Smooth muscle cell (in vitro differentiated cells): ENCODE results near the gene DIP2C. TPM values are rescaled to one million over a fixed set of nuclear protein-coding genes. Genes with fewer than 3 reads are reported as not detected.

Experiments
- DNase-seq: peaks from one replicate; lab custom pipeline; 2025; ENCODE audit not compliant: unreplicated experiment; lab: John Stamatoyannopoulos, UW
- H2AFZ ChIP-seq: fragments of 200-600 bp; sonication (generic); 2 replicates; pipeline ENCODE4 v1.6.0; 2016; ENCODE audit warnings: antibody characterized with exemption, low read depth, mild to moderate bottlenecking
- H3F3A ChIP-seq: fragments of 200-600 bp; sonication (generic); 2 replicates; pipeline ENCODE4 v1.6.0; 2017; ENCODE audit warnings: antibody characterized with exemption, low read depth
- H3K27ac ChIP-seq: fragments of 200-600 bp; sonication (generic); 2 replicates; pipeline ENCODE4 v1.5.1; 2016; ENCODE audit warnings: low read depth, mild to moderate bottlenecking
- H3K27me3 ChIP-seq: fragments of 200-600 bp; sonication (generic); 2 replicates; pipeline ENCODE4 v1.6.1; 2016; ENCODE audit warnings: low read depth, mild to moderate bottlenecking
- H3K36me3 ChIP-seq: fragments of 200-600 bp; sonication (generic); 2 replicates; pipeline ENCODE4 v1.5.1; 2016; ENCODE audit warnings: low read depth
- H3K4me1 ChIP-seq: fragments of 200-600 bp; sonication (generic); 2 replicates; pipeline ENCODE4 v1.5.1; 2016; ENCODE audit warnings: low read depth
- H3K4me2 ChIP-seq: fragments of 200-600 bp; sonication (generic); 2 replicates; pipeline ENCODE4 v1.6.0; 2016; ENCODE audit warnings: mild to moderate bottlenecking
- H3K4me3 ChIP-seq: fragments of 200-600 bp; sonication (generic); 2 replicates; pipeline ENCODE4 v1.5.1; 2016; ENCODE audit warnings: mild to moderate bottlenecking
- H3K79me2 ChIP-seq: fragments of 200-600 bp; sonication (generic); 2 replicates; pipeline ENCODE4 v1.6.0; 2016; ENCODE audit warnings: low read depth, mild to moderate bottlenecking
- H3K9ac ChIP-seq: fragments of 200-600 bp; sonication (generic); 2 replicates; pipeline ENCODE4 v1.6.0; 2016; ENCODE audit warnings: low read depth
- H3K9me3 ChIP-seq: fragments of 200-600 bp; sonication (generic); replicated peaks from 2 replicates; pipeline ENCODE4 v1.5.1; 2016; ENCODE audit warnings: low read depth
- H4K20me1 ChIP-seq: fragments of 200-600 bp; sonication (generic); 2 replicates; pipeline ENCODE4 v1.6.0; 2016; ENCODE audit warnings: low read depth
- WGBS: methylation state at CpG from one replicate; pipeline ENCODE4 v1.1.7; 2016; ENCODE audit warnings: low lambda C conversion rate; 5-methylcytosine and 5-hydroxymethylcytosine counted together
- polyA plus RNA-seq: library from polyadenylated mRNA; unstranded; fragments of >200 nt; fragmentation: Nextera tagmentation; extraction: Ambion mirVana; gene quantifications from 2 replicates; pipeline ENCODE4 v1.2.1, GENCODE V29; 2016
- total RNA-seq: library from RNA; depleted of rRNA; stranded (reverse); fragments of >200 nt; gene quantifications from 2 replicates; pipeline ENCODE4 v1.2.3, GENCODE V29; 2014
- TF ChIP-seq, protein P1 (sequence below): fragments of 200-600 bp; sonication (generic); IDR thresholded peaks from 2 replicates; pipeline ENCODE4 v1.5.1; 2017; ENCODE audit warnings: borderline replicate concordance, mild to moderate bottlenecking, antibody characterized with exemption; ENCODE audit not compliant: insufficient read depth, poor library complexity, severe bottlenecking

Gene DIP2C
- total and polyA plus RNA-seq, 2 experiments from 2014 or later = 14.9 to 15.3 TPM

GRCh38 chr10:687583-688311, 1.7 kb downstream of the DIP2C start:
- DNase-seq = no peak
- Histone ChIP-seq H3K4me1 (peaks cover 25% of the 10 kb centered on the region), H3K9ac (no peak overlapping the region), H3K9me3 (no peaks in the 10 kb centered on the region), H3K36me3 (no peaks in the 10 kb centered on the region), H3K4me2 (peak overlapping the region; percentile 95), H2AFZ (no peak overlapping the region), H3K4me3 (peak overlapping the region; percentile 81), H4K20me1 (peaks cover 59% of the 10 kb centered on the region), H3K27me3 (no peaks in the 10 kb centered on the region), H3F3A (peaks cover 15% of the 10 kb centered on the region), H3K79me2 (peaks cover 53% of the 10 kb centered on the region), H3K27ac (no peak overlapping the region)
- TF ChIP-seq, protein P1, sequence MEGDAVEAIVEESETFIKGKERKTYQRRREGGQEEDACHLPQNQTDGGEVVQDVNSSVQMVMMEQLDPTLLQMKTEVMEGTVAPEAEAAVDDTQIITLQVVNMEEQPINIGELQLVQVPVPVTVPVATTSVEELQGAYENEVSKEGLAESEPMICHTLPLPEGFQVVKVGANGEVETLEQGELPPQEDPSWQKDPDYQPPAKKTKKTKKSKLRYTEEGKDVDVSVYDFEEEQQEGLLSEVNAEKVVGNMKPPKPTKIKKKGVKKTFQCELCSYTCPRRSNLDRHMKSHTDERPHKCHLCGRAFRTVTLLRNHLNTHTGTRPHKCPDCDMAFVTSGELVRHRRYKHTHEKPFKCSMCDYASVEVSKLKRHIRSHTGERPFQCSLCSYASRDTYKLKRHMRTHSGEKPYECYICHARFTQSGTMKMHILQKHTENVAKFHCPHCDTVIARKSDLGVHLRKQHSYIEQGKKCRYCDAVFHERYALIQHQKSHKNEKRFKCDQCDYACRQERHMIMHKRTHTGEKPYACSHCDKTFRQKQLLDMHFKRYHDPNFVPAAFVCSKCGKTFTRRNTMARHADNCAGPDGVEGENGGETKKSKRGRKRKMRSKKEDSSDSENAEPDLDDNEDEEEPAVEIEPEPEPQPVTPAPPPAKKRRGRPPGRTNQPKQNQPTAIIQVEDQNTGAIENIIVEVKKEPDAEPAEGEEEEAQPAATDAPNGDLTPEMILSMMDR = no peak
- WGBS = 88% methylated on average over 20 of the region's 21 CpGs

DNA sequence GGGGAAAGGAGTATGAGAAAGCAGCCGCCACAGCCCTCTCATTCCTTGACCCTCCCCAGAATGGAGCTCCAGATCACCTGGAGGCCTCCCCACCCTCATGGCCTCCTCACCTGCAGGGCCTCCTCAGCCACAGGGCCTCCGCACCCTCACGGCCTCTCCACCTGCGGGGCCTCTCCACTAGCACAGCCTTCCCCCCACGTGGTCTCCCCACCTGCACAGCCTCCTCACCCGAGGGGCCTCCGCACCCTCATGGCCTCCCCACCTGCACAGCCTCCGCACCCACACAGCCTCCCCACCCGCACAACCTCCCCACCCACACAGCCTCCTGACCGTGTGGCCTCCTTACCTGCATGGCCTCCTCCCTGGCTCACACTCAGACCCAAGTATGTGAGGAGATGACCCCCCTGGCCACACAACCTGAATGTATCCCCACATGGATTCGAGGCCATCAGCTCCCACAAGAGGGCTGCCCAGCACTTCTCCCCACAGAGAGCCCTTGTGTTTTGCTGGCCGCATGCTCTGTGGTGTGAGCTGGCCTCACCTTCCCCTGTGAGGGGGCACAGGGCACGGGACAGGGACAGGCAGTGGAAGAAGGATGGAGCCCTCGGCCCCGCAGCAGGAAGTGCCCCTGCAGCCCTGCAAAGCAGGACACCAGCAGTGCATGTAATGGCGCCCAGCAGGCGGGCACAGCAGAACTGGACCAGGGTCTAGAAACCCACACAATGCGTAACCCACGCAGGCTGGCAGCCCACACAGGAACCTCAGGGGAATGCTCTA, 3.1 kb downstream of the DIP2C start:
- Histone ChIP-seq H3K9ac (no peak overlapping the region), H4K20me1 (peaks cover 73% of the 10 kb centered on the region), H3K27me3 (no peaks in the 10 kb centered on the region), H3K4me1 (peaks cover 25% of the 10 kb centered on the region), H3K9me3 (no peaks in the 10 kb centered on the region), H2AFZ (no peak overlapping the region), H3K27ac (no peak overlapping the region), H3K4me2 (no peak overlapping the region), H3K36me3 (no peaks in the 10 kb centered on the region), H3K4me3 (no peak overlapping the region), H3F3A (peaks cover 16% of the 10 kb centered on the region), H3K79me2 (peaks cover 67% of the 10 kb centered on the region)
- DNase-seq = no peak
- TF ChIP-seq, protein P1 = no peak
- WGBS = 97% methylated on average over 19 of the region's 19 CpGs

GRCh38 chr10:685613-686012, 3.9 kb downstream of the DIP2C start:
- Histone ChIP-seq H4K20me1 (peaks cover 80% of the 10 kb centered on the region), H3K79me2 (peaks cover 74% of the 10 kb centered on the region), H3K9me3 (no peaks in the 10 kb centered on the region), H3K4me2 (no peak overlapping the region), H3K36me3 (no peaks in the 10 kb centered on the region), H3K4me1 (peaks cover 24% of the 10 kb centered on the region), H3F3A (peaks cover 16% of the 10 kb centered on the region), H3K27ac (no peak overlapping the region), H3K4me3 (no peak overlapping the region), H3K27me3 (no peaks in the 10 kb centered on the region), H3K9ac (no peak overlapping the region), H2AFZ (no peak overlapping the region)
- no peak for DNase-seq
- WGBS = 84% methylated on average over 7 of the region's 7 CpGs
- TF ChIP-seq, protein P1 = no peak
